A549 (cell line): ENCODE measurements around the gene KRT40. TPM values are rescaled to one million over a fixed set of nuclear protein-coding genes. Genes with fewer than 3 reads are reported as not detected.

Experiments
- ATAC-seq, 2 experiments: fragments of 200-7000 bp in 1 of 2; fragments of >200 bp in 1 of 2; cut with Nextera tagmentation in 1 of 2; cut with Tn5 transposase in 1 of 2; 3 replicates each; pipeline versions ENCODE4 v1.8.0 to v1.9.1; 2018 to 2020; ENCODE audit warnings: mild to moderate bottlenecking in 1 of 2, moderate library complexity in 1 of 2
- CTCF ChIA-PET: fragments of 300-600 bp; sonication (Branson Sonifier 250); formaldehyde crosslinking; extraction: SDS; loops from one replicate; lab custom pipeline; 2021; ENCODE audit warnings: antibody characterized with exemption, inconsistent platforms; lab: Yijun Ruan, JAX
- POLR2A ChIA-PET: fragments of 350-600 bp; formaldehyde crosslinking; extraction: SDS; loops from one replicate; lab custom pipeline; 2021; ENCODE audit warnings: antibody characterized with exemption, inconsistent platforms; lab: Yijun Ruan, JAX
- DNase-seq, 2 experiments: peaks; one replicate each; pipeline versions ENCODE4 v3.0.0 to v3.0.0-alpha.2; 2011 to 2016; ENCODE audit warnings: low read depth in 1 of 2, low spot score in 1 of 2
- FAIRE-seq: peaks from 2 replicates; lab custom pipeline; 2011; peaks lifted over from hg19 to GRCh38; lab: Jason Lieb, UNC
- H3K27ac ChIP-seq, 2 experiments: fragments of >200 bp; sonication (Bioruptor Twin); formaldehyde crosslinking; 3 replicates each; pipeline ENCODE4 v1.5.1; 2016 to 2017
- H3K4me1 ChIP-seq: fragments of >200 bp; sonication (Bioruptor Twin); formaldehyde crosslinking; 3 replicates; pipeline ENCODE4 v1.6.1; 2016
- H3K4me2 ChIP-seq: fragments of >200 bp; sonication (Bioruptor Twin); formaldehyde crosslinking; 3 replicates; pipeline ENCODE4 v1.6.1; 2016
- H3K4me3 ChIP-seq: fragments of >200 bp; sonication (Bioruptor Twin); formaldehyde crosslinking; 3 replicates; pipeline ENCODE4 v1.5.1; 2016
- H3K9me3 ChIP-seq: fragments of >200 bp; sonication (Bioruptor Twin); formaldehyde crosslinking; 3 replicates; pipeline ENCODE4 v1.6.1; 2016
- BCL3 ChIP-seq: fragments of >200 bp; sonication (Bioruptor Twin); formaldehyde crosslinking; IDR thresholded peaks from 3 replicates; pipeline ENCODE4 v1.6.1; 2016
- BHLHE40 ChIP-seq: IDR thresholded peaks from 2 replicates; pipeline ENCODE4 v1.6.1; 2012; ENCODE audit warnings: low read depth, low read length, inconsistent platforms
- CEBPB ChIP-seq, 2 experiments: fragments of >200 bp in 1 of 2; sonication (Bioruptor Twin) in 1 of 2; formaldehyde crosslinking in 1 of 2; IDR thresholded peaks; 2 replicates each; pipeline ENCODE4 v1.6.1; 2012 to 2016
- CTCF ChIP-seq: fragments of >200 bp; sonication (Bioruptor Twin); formaldehyde crosslinking; IDR thresholded peaks from 3 replicates; pipeline ENCODE4 v1.5.1; 2016
- E2F6 ChIP-seq: IDR thresholded peaks from 2 replicates; pipeline ENCODE4 v1.6.1; 2012; ENCODE audit warnings: low read depth, borderline replicate concordance
- EP300 ChIP-seq, 2 experiments: fragments of >200 bp; sonication (Bioruptor Twin); formaldehyde crosslinking; IDR thresholded peaks; 2 replicates in 1 of 2; 3 replicates in 1 of 2; pipeline ENCODE4 v1.6.1; 2016 to 2017
- FOSB ChIP-seq: fragments of 250-450 bp; sonication (Bioruptor Pico); IDR thresholded peaks from 2 replicates; pipeline ENCODE4 v1.5.0; 2020; ENCODE audit warnings: mild to moderate bottlenecking, moderate library complexity
- FOXS1 ChIP-seq: fragments of 250-450 bp; sonication (Bioruptor Pico); IDR thresholded peaks from 2 replicates; pipeline ENCODE4 v1.5.0; 2020; ENCODE audit warnings: mild to moderate bottlenecking, moderate library complexity
- HDAC2 ChIP-seq: fragments of 200-600 bp; sonication (generic); IDR thresholded peaks from 2 replicates; pipeline ENCODE4 v1.6.1; 2016
- HES2 ChIP-seq: fragments of >200 bp; sonication (Bioruptor Twin); formaldehyde crosslinking; IDR thresholded peaks from 2 replicates; pipeline ENCODE4 v1.6.1; 2016
- HMGXB4 ChIP-seq: fragments of 250-450 bp; sonication (Bioruptor Pico); IDR thresholded peaks from 2 replicates; pipeline ENCODE4 v1.5.0; 2021; ENCODE audit warnings: mild to moderate bottlenecking, moderate library complexity, borderline replicate concordance
- JUN ChIP-seq, 2 experiments: fragments of >200 bp; sonication (Bioruptor Twin); formaldehyde crosslinking; IDR thresholded peaks; 2 replicates in 1 of 2; 3 replicates in 1 of 2; pipeline ENCODE4 v1.6.1; 2016 to 2017
- JUNB ChIP-seq: fragments of >200 bp; sonication (Bioruptor Twin); formaldehyde crosslinking; IDR thresholded peaks from 2 replicates; pipeline ENCODE4 v1.6.1; 2016
- KDM5A ChIP-seq: fragments of 200-600 bp; sonication (generic); IDR thresholded peaks from 2 replicates; pipeline ENCODE4 v1.6.1; 2016; ENCODE audit warnings: antibody characterized with exemption, mild to moderate bottlenecking
- NFE2L2 ChIP-seq: fragments of 150-350 bp; conservative IDR thresholded peaks from 2 replicates; pipeline ENCODE4 v1.6.1; 2014; ENCODE audit warnings: low read length
- NPAS2 ChIP-seq: fragments of 250-450 bp; sonication (Bioruptor Pico); IDR thresholded peaks from 2 replicates; pipeline ENCODE4 v1.8.0; 2022; ENCODE audit warnings: mild to moderate bottlenecking, moderate library complexity, borderline replicate concordance
- NR3C1 ChIP-seq: fragments of >200 bp; sonication (Bioruptor Twin); formaldehyde crosslinking; IDR thresholded peaks from 3 replicates; pipeline ENCODE4 v1.6.1; 2017
- RARB ChIP-seq: fragments of 250-450 bp; sonication (Bioruptor Pico); IDR thresholded peaks from 2 replicates; pipeline ENCODE4 v1.8.0; 2021; ENCODE audit warnings: mild to moderate bottlenecking, moderate library complexity
- RCOR1 ChIP-seq: fragments of 150-350 bp; IDR thresholded peaks from 2 replicates; pipeline ENCODE4 v1.6.1; 2014; ENCODE audit warnings: antibody characterized with exemption, low read length, low read depth
- RFX5 ChIP-seq: fragments of 450-650 bp; IDR thresholded peaks from 2 replicates; pipeline ENCODE4 v1.7.1; 2014; ENCODE audit warnings: antibody characterized with exemption, mild to moderate bottlenecking, moderate library complexity
- RNF2 ChIP-seq: fragments of 200-600 bp; sonication (generic); IDR thresholded peaks from 2 replicates; pipeline ENCODE4 v1.6.1; 2016; ENCODE audit warnings: low read depth, mild to moderate bottlenecking, antibody characterized with exemption, moderate library complexity, borderline replicate concordance
- TP53 ChIP-seq: fragments of 250-450 bp; sonication (Bioruptor Pico); IDR thresholded peaks from 2 replicates; pipeline ENCODE4 v1.5.0; 2021; ENCODE audit warnings: mild to moderate bottlenecking, moderate library complexity
- USF2 ChIP-seq: fragments of 450-650 bp; IDR thresholded peaks from 2 replicates; pipeline ENCODE4 v1.6.1; 2014; ENCODE audit warnings: antibody characterized with exemption
- ZC3H11A ChIP-seq: fragments of 450-650 bp; IDR thresholded peaks from 2 replicates; pipeline ENCODE4 v1.6.1; 2014; ENCODE audit warnings: antibody characterized with exemption, mild to moderate bottlenecking
- ZNF302 ChIP-seq: fragments of 250-450 bp; sonication (Bioruptor Pico); IDR thresholded peaks from 2 replicates; pipeline ENCODE4 v1.9.0; 2021; ENCODE audit warnings: inconsistent platforms, mild to moderate bottlenecking, moderate library complexity
- WGBS: methylation state at CpG from one replicate; pipeline ENCODE4 v1.1.6; 2017; ENCODE audit errors: missing lambda C conversion rate; 5-methylcytosine and 5-hydroxymethylcytosine counted together
- polyA plus RNA-seq, 4 experiments: library from polyadenylated mRNA; depleted of rRNA in 3 of 4; stranded (reverse); fragments of >200 nt; fragmentation: RNase III in 1 of 4; extraction: RNeasy Plus Mini Kit Qiagen cat#74134 plus additional on column Dnase treatment in 1 of 4; gene quantifications; 2 replicates in 3 of 4; 3 replicates in 1 of 4; pipeline ENCODE4 v1.2.3, GENCODE V29; 2011 to 2017

Gene KRT40
- polyA plus RNA-seq, 2 of the 4 experiments (the other 2 are of a cell fraction) = not detected

- CTCF ChIA-PET = interaction anchor here (0.7 to 1.6 kb wide), 5 partner anchors 9 to 596 kb away, joined by 3 to 8 read pairs (median 3); partner anchors contain the start of gene KRT39
Measured at GRCh38 chr17:40952661-40953060, 31.5 kb downstream of the KRT40 start.

GRCh38 chr17:40952154-40952553, 32.0 kb downstream of the KRT40 start:
- ChIA-PET CTCF (interaction anchor here (0.9 to 1.6 kb wide), 4 partner anchors 14 to 596 kb away, joined by 3 to 4 read pairs (median 3); partner anchors contain the start of gene KRT39), POLR2A (no interaction called here)
- ATAC-seq = no peak
- Histone ChIP-seq H3K4me1 (peaks cover 30% of the 10 kb centered on the region), H3K9me3 (no peaks in the 10 kb centered on the region), H3K4me3 (no peak overlapping the region), H3K4me2 (no peak overlapping the region), H3K27ac (peak overlapping the region in 1 of 2 experiments; percentile 54; a peak in 2 of 6 replicates)
- no peak for DNase-seq
- FAIRE-seq = peak; percentile 82
- 75% methylated on average over 2 of the region's 2 CpGs for WGBS
- TF ChIP-seq NPAS2 (CRISPR knock-in tag) (no peak), FOXS1 (no peak), NFE2L2 (no peak), HES2 (no peak), RNF2 (no peak), BCL3 (no peak), RCOR1 (no peak), JUNB (no peak), RFX5 (no peak), E2F6 (no peak), JUN (IDR thresholded peaks at IDR 0.05) (no peak), CTCF (no peak), TP53 (CRISPR knock-in tag) (no peak), FOSB (CRISPR knock-in tag) (no peak)

More at GRCh38 chr17:40952661-40953060, 31.5 kb downstream of the KRT40 start:
- H3K4me2 ChIP-seq = 0 out of 3 replicates have a peak overlapping the region, but pooled peaks have one; percentile 0
- WGBS = 46% methylated on average over 1 of the region's 1 CpG
- H3K4me1 ChIP-seq = peaks cover 35% of the 10 kb centered on the region
- peak in 1 of 2 experiments; percentile 33 for DNase-seq
- POLR2A ChIA-PET = no interaction called here
- peak overlapping the region in 1 of 2 experiments; percentile 54; a peak in 3 of 6 replicates for H3K27ac ChIP-seq
- H3K9me3 ChIP-seq = no peaks in the 10 kb centered on the region
- no peak for ATAC-seq
- FAIRE-seq = peak; percentile 81
- no peak overlapping the region for H3K4me3 ChIP-seq
- TF ChIP-seq ZC3H11A = no peak
- TF ChIP-seq NR3C1 = no peak
- no peak for TF ChIP-seq KDM5A
- TF ChIP-seq HDAC2 = no peak

- peaks cover 20% of the 10 kb centered on the region for H3K4me1 ChIP-seq
- H3K27ac ChIP-seq = no peak overlapping the region
- WGBS = 97% methylated on average over 2 of the region's 2 CpGs
- ATAC-seq = no peak
- H3K4me2 ChIP-seq = no peak overlapping the region
- POLR2A ChIA-PET = no interaction called here
- DNase-seq = no peak
- H3K9me3 ChIP-seq = no peaks in the 10 kb centered on the region
- H3K4me3 ChIP-seq = no peak overlapping the region
- CTCF ChIA-PET = interaction anchor here (0.6 to 1.0 kb wide), 4 partner anchors 16 to 158 kb away, joined by 3 to 5 read pairs (median 4); no protein-coding TSS in a partner anchor
- no peak for FAIRE-seq
- TF ChIP-seq RCOR1 = no peak
- no peak for TF ChIP-seq FOSB (CRISPR knock-in tag)
- no peak for TF ChIP-seq USF2
- no peak for TF ChIP-seq BHLHE40
- TF ChIP-seq ZNF302 (CRISPR knock-in tag) = no peak
- no peak for TF ChIP-seq CTCF
- no peak for TF ChIP-seq CEBPB (IDR thresholded peaks at IDR 0.05)
- TF ChIP-seq RARB (CRISPR knock-in tag) = no peak
- no peak for TF ChIP-seq HMGXB4
- TF ChIP-seq EP300 (IDR thresholded peaks at IDR 0.05) = no peak
Measured at GRCh38 chr17:40951011-40951622, 33.0 kb downstream of the KRT40 start.
